Erythroblast (primary cell): Measurements from ENCODE around the gene ZNF821.
"Not testable (repeated sequence)": the region's sequence is repeated elsewhere in the genome, so short reads cannot be mapped to it uniquely, and the experiment has no call there.

Experiments used
- DNase-seq, 2 experiments: peaks; one replicate each; lab custom pipeline; 2025; lab: John Stamatoyannopoulos, UW
- GATA1 ChIP-seq: IDR thresholded peaks from 2 replicates; pipeline ENCODE4 v1.6.1; 2011; ENCODE audit warnings: low read depth, mild to moderate bottlenecking, control low read depth, low read length, moderate library complexity
- POLR2A ChIP-seq: IDR thresholded peaks from 2 replicates; pipeline ENCODE4 v1.6.1; 2011; ENCODE audit warnings: mild to moderate bottlenecking, low read length

Gene ZNF821

GRCh38 chr16:71916397-71916920, 32.5 kb upstream of the ZNF821 start:
- TF ChIP-seq POLR2A (no peak), GATA1 (no peak)
- DNase-seq: no peak

GRCh38 chr16:71915350-71915749, 31.4 kb upstream of the ZNF821 start:
- DNase-seq: no peak
- TF ChIP-seq GATA1 (no peak), POLR2A (no peak)

- TF ChIP-seq GATA1: no peak
- TF ChIP-seq POLR2A: no peak
- no peak for DNase-seq
These were observed 30.8 kb upstream of the ZNF821 start for GRCh38 chr16:71914802-71915201.

GRCh38 chr16:71912534-71913275, 28.7 kb upstream of the ZNF821 start:
- DNase-seq: no peak
- TF ChIP-seq GATA1 (no peak), POLR2A (no peak)

- TF ChIP-seq GATA1: no peak
- TF ChIP-seq POLR2A: no peak
- DNase-seq: no peak
These were observed 27.1 kb upstream of the ZNF821 start for GRCh38 chr16:71911121-71911520.

- DNase-seq: not testable (repeated sequence)
These were observed 21.8 kb upstream of the ZNF821 start for GRCh38 chr16:71905765-71906164.

- no peak for DNase-seq
- TF ChIP-seq GATA1: no peak
- no peak for TF ChIP-seq POLR2A
These were observed 20.3 kb upstream of the ZNF821 start for GRCh38 chr16:71904239-71904638.

GRCh38 chr16:71903608-71904007, 19.6 kb upstream of the ZNF821 start:
- no peak for DNase-seq
- TF ChIP-seq POLR2A: no peak
- TF ChIP-seq GATA1: no peak

- DNase-seq: no peak
- TF ChIP-seq POLR2A: no peak
- no peak for TF ChIP-seq GATA1
These were observed 18.8 kb upstream of the ZNF821 start for GRCh38 chr16:71902656-71903365.

- TF ChIP-seq GATA1: no peak
- no peak for TF ChIP-seq POLR2A
- no peak for DNase-seq
These were observed 15.2 kb upstream of the ZNF821 start for GRCh38 chr16:71899171-71899570.

GRCh38 chr16:71896764-71897368, 12.9 kb upstream of the ZNF821 start:
- no peak for TF ChIP-seq GATA1
- peak in 1 of 2 experiments; percentile 17 for DNase-seq

- TF ChIP-seq GATA1 (no peak), POLR2A (no peak)
- peak; percentile 78 to 82 for DNase-seq
These were observed 11.8 kb upstream of the ZNF821 start for GRCh38 chr16:71895679-71896365.

GRCh38 chr16:71894921-71895678, 11.1 kb upstream of the ZNF821 start, which contains the start of gene IST1:
TSS of gene IST1 (plus strand) at chr16:71895531. CDS start at chr16:71915641, 20,110 bp downstream.
- peak; percentile 99 for DNase-seq

More at GRCh38 chr16:71894921-71895678, 11.1 kb upstream of the ZNF821 start, which contains the start of gene IST1:
- peak; percentile 97 for TF ChIP-seq POLR2A
- TF ChIP-seq GATA1: no peak
